ENCODE results near the gene MRPL11.
"Not testable (repeated sequence)": the region's sequence is repeated elsewhere in the genome, so short reads cannot be mapped to it uniquely, and the experiment has no call there.

The MRPL11 gene

DNA sequence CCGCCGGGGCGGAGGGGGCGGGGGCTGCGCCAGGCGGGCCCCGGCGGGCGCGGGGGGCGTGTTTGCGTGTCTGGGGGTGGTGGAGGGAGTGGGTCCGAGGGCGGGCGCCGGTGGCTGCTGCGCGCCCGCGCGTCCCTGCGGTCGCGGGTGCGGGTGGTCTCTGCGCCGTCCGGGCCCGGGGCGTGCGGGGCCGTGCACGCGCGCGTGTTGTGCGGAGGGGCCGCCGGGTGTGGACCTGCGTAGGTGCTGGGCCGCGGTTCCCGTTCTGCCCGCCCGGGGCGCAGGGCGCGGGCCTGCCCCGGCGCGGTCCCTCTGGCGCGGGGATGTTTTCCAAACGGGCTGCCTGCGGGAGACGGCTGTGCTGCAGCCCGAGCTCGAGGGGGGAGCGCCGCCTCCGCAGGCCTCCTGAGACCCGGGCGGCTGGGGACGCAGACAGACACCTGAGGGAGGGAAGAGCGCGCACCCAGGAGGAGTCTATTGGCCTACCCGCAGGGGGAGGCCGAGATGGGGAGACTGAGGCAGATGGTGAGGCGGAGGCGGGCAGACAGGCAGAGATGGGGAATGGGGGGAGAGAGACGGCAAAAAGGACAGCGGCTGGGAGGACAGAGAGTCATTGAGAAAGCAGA is 28.5 kb upstream of the MRPL11 start:
- peak in 1 of 2 donors; percentile 29 for DNase-seq (ENCODE audit: low read depth in 2 of 2)

DNA sequence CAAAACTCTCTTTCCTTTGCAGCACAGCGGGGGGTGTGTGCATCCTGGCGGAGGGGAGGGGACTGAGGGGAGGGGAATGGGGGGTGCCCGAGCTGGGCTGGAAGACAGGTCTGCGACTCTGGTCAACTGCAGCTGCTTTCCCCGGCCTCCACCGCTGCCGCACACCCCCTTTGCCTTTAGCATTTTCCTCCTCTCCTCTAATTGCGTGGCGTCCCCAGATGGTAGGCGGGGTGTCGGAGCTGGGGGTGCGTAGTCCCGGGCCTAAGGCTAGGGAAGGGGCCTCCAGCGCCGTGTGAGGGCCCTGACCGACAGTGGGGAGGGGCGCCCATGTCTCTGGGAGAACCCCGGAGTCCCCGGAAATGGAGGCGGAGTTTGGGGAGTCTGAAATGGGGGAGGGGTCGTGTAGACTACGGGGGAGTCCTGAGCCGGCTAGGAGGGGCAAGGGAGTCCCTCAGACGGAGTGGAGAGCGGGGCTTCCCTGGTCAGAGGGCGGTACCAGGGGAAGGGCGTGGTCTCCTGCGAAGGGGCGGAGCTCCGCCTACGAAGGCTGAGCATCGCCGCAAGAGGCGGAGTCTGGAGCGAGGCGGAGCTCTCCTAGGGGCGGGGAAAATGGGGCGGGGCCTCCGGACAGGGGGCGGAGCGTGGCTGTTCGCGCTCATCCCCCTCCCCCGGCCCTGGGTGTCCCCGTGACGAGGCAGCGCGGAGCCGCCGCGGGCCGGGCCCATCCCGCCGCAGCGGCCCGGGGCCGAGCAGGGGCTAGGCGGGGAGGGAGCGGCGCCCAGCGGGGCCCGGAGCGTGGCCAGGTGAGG is 27.8 kb upstream of the MRPL11 start, which contains the start of gene PELI3:
TSS of gene PELI3 (plus strand) at position 681 of the 809 bp plus-strand sequence. CDS start 1,224 bp downstream, outside the sequence.
- DNase-seq (ENCODE audit: low read depth in 2 of 2) = peak; percentile 91 to 94

DNA sequence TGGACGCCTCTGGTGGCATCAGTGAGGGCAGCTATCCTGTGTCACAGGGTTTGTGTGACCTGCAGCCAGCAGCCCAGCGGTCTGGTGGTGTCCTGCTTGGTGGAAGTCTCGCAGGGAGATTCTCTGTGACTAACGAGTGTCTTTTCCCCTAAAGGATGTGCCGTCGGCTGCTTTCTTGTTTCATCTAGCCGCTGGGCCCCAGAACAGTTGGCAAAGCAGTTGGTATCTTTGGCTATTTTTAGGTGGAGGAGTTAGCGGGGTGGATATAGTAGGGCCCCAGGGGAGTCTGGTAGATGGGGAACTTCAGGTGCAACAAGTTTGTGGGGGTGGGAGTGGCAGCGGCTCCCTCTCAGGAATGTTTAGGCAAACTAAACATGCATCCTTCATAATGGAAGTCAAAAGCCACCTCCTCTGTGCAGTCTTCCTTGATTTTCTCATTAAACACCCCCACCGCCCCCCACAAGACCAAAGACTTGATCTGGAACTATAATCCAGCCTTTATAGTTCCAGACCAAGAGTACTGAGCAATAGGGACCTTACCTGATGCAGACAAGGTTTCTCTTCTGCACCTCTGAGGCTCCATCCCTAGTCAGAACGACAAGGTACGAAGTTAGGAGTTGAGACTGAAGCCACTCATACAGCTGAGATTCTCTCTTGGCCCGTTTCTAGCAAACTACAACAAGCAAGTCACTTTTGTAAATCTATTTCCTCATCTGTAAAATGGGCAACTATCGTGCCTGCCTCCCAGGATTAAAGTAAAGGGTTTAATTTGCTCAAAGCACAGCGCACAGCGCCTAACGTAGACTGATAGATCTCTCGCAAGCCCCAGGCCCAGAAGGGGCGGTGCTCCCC is 27.0 kb upstream of the MRPL11 start:
- DNase-seq (ENCODE audit: low read depth in 2 of 2) = no peak

GRCh38 chr11:66464916-66465315 is 26.3 kb upstream of the MRPL11 start:
- DNase-seq (ENCODE audit: low read depth in 2 of 2) = no peak

- not testable (repeated sequence) for DNase-seq (ENCODE audit: low read depth in 2 of 2)
Measured at GRCh38 chr11:66464116-66464515, 25.5 kb upstream of the MRPL11 start.

DNA sequence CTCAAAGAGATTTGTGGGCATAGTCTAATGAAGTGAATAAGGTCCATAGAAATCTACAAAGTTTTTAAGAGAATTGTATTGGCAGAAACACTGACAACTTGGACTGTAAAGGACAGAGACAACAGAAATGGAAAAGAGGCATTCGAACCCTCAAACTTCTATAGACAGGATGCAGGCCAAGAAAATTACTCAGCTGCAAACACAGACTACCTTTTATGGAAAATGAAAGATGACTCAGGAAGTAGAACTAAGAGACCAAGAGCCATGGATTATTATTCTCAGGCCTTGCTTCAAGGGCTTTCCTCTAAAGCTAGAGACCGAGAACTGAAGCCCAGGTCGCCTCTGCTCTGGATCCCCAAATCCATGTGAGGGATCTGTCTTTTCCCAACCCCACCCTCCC is 24.3 kb upstream of the MRPL11 start:
- DNase-seq (ENCODE audit: low read depth in 2 of 2) = no peak

GRCh38 chr11:66462010-66462409 is 23.4 kb upstream of the MRPL11 start:
- DNase-seq (ENCODE audit: low read depth in 2 of 2) = no peak

DNA sequence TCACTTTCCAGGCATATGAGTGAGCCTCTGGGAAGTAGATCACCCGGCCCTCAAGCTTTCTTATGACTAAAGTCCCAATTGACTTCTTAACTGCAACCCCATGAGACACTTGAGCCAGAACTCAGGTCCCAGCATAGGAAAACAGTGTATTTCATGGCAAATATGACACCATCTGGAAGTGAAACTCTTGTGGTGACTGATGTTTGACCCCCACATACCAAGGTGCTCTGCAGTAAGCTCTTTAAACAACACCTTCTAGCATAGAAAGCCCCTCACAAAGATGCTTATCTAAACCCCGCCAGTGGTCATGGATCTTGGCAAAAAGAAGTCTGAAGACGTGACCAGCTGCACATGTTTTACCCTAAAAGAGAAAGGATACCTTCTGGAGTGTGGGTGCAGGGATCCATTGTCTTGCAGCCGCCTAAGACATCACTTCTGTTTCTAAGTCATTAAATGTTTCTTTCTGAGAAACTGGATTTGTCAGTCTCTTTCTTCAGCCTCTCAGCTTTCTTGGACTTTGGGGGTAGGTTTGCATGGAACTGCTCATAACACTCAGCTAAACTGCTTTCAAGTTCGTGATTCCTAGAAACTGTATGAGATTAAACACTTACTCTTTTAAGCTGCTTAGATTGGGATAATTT is 20.6 kb upstream of the MRPL11 start:
- DNase-seq (ENCODE audit: low read depth in 2 of 2) = no peak

GRCh38 chr11:66457826-66458225 is 19.2 kb upstream of the MRPL11 start:
- no peak for DNase-seq (ENCODE audit: low read depth in 2 of 2)

DNA sequence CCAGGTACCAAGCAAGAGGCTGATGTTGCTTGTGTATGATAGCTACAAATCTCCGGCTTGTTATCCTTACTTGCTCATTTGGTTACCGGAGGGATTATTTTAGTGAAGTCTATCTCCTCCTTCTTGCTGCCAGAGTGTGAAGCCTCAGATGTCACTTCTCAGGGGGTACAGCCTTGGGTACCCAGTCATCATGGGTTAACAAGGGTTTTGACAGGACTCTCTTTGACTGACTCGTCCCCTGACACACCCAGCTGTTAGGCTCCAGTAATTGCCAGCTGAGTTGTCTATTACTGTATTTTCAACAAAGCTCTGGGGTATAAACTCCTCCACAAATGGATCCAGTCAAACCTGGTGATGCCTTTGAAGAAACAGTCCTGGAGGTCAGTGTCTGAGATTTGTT is 16.2 kb upstream of the MRPL11 start:
- DNase-seq (ENCODE audit: low read depth in 2 of 2) = no peak

- DNase-seq (ENCODE audit: low read depth in 2 of 2) = no peak
Measured at GRCh38 chr11:66454247-66454646, 15.6 kb upstream of the MRPL11 start.

GRCh38 chr11:66451663-66452062 is 13.0 kb upstream of the MRPL11 start:
- no peak for DNase-seq (ENCODE audit: low read depth in 2 of 2)

GRCh38 chr11:66450560-66450959 is 11.9 kb upstream of the MRPL11 start:
- no peak for DNase-seq (ENCODE audit: low read depth in 2 of 2)

DNA sequence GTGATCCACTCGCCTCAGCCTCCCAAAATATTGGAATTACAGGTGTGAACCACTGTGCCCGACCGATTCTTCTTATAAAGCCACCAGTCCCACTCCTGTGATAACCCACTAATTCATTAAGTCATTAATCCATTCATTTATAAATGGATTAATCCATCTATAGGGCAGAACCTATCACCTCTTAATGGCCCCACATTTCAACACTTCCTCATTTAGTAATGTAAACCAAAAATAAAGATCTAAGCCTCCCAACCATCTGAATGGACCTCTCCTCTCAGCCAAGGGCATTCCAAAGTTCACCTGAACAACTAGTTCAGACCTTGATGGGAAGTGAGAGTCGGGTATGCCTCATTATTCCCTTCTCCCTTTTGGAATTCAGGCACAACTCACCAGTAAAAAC is 9.9 kb upstream of the MRPL11 start:
- DNase-seq (ENCODE audit: low read depth in 2 of 2) = no peak

- no peak for DNase-seq (ENCODE audit: low read depth in 2 of 2)
Measured at GRCh38 chr11:66447012-66447411, 8.4 kb upstream of the MRPL11 start.

GRCh38 chr11:66443602-66444001 is 5.0 kb upstream of the MRPL11 start:
- DNase-seq (ENCODE audit: low read depth in 2 of 2) = no peak

DNA sequence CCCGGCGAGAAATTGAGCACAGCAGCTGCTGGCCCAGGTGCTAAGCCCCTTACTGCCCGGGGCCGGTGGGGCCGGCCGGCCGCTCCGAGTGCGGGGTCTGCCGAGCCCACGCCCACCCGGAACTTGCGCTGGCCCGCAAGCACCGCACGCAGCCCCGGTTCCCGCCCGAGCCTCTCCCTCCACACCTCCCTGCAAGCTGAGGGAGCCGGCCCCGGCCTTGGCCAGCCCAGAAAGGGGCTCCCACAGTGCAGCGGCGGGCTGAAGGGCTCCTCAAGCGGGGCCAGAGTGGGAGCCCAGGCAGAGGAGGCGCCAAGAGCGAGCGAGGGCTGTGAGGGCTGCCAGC is 2.3 kb upstream of the MRPL11 start:
- DNase-seq (ENCODE audit: low read depth in 2 of 2) = not testable (repeated sequence)

GRCh38 chr11:66440101-66440939 is 1.7 kb upstream of the MRPL11 start:
- not testable (repeated sequence) for DNase-seq (ENCODE audit: low read depth in 2 of 2)

DNA sequence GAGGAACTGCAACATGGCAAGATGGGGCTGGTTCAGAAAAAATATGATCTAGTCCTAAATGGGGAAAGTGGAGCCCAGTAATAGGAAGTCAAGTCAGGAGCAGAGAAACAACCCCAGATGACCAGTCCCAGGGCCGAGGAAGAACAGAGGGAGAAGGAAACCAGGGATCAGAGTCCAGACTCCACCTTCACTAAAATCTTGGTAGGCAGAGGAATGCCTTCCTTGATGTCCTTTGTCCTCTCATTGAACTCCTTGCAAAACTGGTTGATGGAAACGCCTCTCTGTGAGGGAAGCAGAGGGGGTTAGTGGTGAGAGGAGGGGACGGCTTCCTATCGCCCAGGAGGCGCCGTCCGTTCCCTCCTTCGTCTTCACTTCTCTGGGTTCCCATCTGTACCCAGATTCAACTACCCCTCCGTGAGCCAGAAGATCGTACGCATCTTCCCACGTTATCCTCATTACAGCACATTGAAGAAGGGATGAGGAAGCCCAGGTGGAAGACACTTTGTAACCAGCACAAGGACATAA is 607 bp downstream of the MRPL11 start:
- no peak for DNase-seq (ENCODE audit: low read depth in 2 of 2)

- DNase-seq (ENCODE audit: low read depth in 2 of 2) = no peak
Measured at GRCh38 chr11:66432597-66432996, 6.1 kb downstream of the MRPL11 start.

DNA sequence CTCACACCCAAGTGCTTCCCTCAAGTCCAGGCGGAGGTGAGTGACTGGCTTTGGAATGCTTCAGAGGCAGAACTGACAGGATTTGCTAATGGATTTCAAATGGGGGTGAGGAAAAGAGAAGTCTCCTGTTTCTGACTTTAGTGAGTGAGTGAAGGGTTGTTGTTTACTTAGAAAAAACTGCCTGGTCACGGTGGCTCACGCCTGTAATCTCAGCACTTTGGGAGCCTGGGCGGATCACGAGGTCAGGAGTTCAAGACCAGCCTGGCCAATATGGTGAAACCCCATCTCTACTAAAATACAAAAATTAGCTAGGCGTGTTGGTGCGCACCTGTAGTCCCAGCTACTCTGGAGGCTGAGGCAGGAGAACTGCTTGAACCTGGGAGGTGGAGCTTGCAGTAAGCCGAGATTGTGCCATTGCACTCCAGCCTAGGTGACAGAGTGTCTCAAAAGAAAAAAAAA is 6.7 kb downstream of the MRPL11 start:
- DNase-seq (ENCODE audit: low read depth in 2 of 2) = not testable (repeated sequence)

Measured in stimulated activated CD4-positive, alpha-beta T cell treated with anti-CD3 and anti-CD28 coated beads, Interleukin-15, amount 100 ng/mL, for 48 hours (primary cell).